Hepatocyte (in vitro differentiated cells): ENCODE results near the gene UGT1A4. TPM values are rescaled to one million over a fixed set of nuclear protein-coding genes. Genes with fewer than 3 reads are reported as not detected.

Experiments used
- DNase-seq: peaks from one replicate; pipeline ENCODE4 v3.0.0-alpha.2; 2016; ENCODE audit warnings: low spot score
- H2AFZ ChIP-seq: fragments of 200-600 bp; sonication (generic); 2 replicates; pipeline ENCODE4 v1.6.0; 2016; ENCODE audit warnings: antibody characterized with exemption, mild to moderate bottlenecking
- H3K27ac ChIP-seq: fragments of 200-600 bp; sonication (generic); 2 replicates; pipeline ENCODE4 v1.5.1; 2016; ENCODE audit warnings: mild to moderate bottlenecking
- H3K27me3 ChIP-seq: fragments of 200-600 bp; sonication (generic); 2 replicates; pipeline ENCODE4 v1.6.1; 2016
- H3K36me3 ChIP-seq: fragments of 200-600 bp; sonication (generic); replicated peaks from 2 replicates; pipeline ENCODE4 v1.5.1; 2016; ENCODE audit warnings: low read depth; ENCODE audit not compliant: insufficient read depth
- H3K4me1 ChIP-seq: fragments of 200-600 bp; sonication (generic); 2 replicates; pipeline ENCODE4 v1.5.1; 2016; ENCODE audit warnings: mild to moderate bottlenecking, moderate library complexity; ENCODE audit not compliant: insufficient read depth
- H3K4me2 ChIP-seq: fragments of 200-600 bp; sonication (generic); 2 replicates; pipeline ENCODE4 v1.6.0; 2016
- H3K4me3 ChIP-seq: fragments of 200-600 bp; sonication (generic); 2 replicates; pipeline ENCODE4 v1.5.1; 2016; ENCODE audit warnings: mild to moderate bottlenecking
- H3K79me2 ChIP-seq: fragments of 200-600 bp; sonication (generic); 2 replicates; pipeline ENCODE4 v1.6.0; 2017; ENCODE audit warnings: mild to moderate bottlenecking
- H3K9me2 ChIP-seq: fragments of 200-600 bp; sonication (generic); replicated peaks from 2 replicates; pipeline ENCODE4 v1.6.0; 2017; ENCODE audit warnings: mild to moderate bottlenecking; ENCODE audit not compliant: insufficient read depth
- H3K9me3 ChIP-seq: fragments of 200-600 bp; sonication (generic); 2 replicates; pipeline ENCODE4 v1.5.1; 2016; ENCODE audit warnings: low read depth, mild to moderate bottlenecking
- H4K20me1 ChIP-seq: fragments of 200-600 bp; sonication (generic); 2 replicates; pipeline ENCODE4 v1.6.0; 2016; ENCODE audit warnings: mild to moderate bottlenecking; ENCODE audit not compliant: insufficient read depth, poor library complexity, severe bottlenecking
- EZH2 ChIP-seq: fragments of 200-600 bp; sonication (generic); IDR thresholded peaks from 2 replicates; pipeline ENCODE4 v1.6.1; 2016; ENCODE audit warnings: antibody characterized with exemption, mild to moderate bottlenecking, borderline replicate concordance
- EZH2phosphoT487 ChIP-seq: fragments of 200-600 bp; sonication (generic); IDR thresholded peaks from one replicate; pipeline ENCODE4 v1.6.1; 2018; ENCODE audit warnings: antibody characterized with exemption, mild to moderate bottlenecking, low read depth, moderate library complexity; ENCODE audit not compliant: unreplicated experiment, severe bottlenecking
- WGBS: methylation state at CpG from one replicate; pipeline ENCODE4 v1.1.6; 2016; ENCODE audit warnings: low lambda C conversion rate; ENCODE audit errors: missing lambda C conversion rate; 5-methylcytosine and 5-hydroxymethylcytosine counted together
- polyA plus RNA-seq: library from polyadenylated mRNA; unstranded; fragments of >200 nt; fragmentation: Nextera tagmentation; extraction: Ambion mirVana; gene quantifications from 2 replicates; pipeline ENCODE4 v1.2.1, GENCODE V29; 2016
- total RNA-seq: library from RNA; depleted of rRNA; stranded (reverse); fragments of >200 nt; gene quantifications from 2 replicates; pipeline ENCODE4 v1.2.3, GENCODE V29; 2014
- TF ChIP-seq, protein P1 (sequence below): fragments of 200-600 bp; sonication (generic); IDR thresholded peaks from 2 replicates; pipeline ENCODE4 v1.5.1; 2016; ENCODE audit warnings: antibody characterized with exemption, mild to moderate bottlenecking; ENCODE audit not compliant: poor library complexity

UGT1A4 gene
- total and polyA plus RNA-seq, 2 experiments from 2014 or later = not detected

DNA sequence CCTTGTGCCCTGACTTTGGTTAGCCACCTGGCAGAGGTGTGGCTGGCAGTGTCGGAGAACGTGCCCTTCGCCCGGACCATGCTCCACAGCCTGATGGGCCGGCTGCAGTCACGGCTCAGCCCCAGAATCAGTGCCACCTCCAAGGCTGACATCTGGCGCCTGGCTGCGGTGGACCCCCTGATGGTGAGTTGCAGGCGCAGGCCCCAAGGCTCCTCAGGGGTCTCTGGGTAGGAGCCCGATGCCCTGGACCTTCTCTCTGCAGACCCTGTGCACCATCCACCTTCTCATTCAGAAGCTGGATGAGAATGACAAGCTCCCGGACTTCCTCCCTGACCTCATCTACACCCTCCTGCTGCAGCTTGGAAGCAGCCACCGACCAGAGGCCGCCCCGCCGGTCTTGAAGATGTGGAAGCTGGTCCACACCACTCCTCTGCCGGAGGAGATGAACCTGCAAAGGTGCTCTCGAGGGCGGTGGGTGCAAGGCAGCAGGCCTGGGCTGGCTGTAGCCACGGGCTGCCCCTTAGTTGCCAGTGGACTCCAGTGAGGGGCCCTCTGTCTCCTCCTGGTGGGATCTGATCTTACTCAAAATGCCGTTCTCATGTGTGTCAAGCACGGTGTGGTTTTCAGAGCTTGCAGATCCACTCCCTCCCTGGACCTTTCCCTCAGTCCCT, 103.7 kb downstream of the UGT1A4 start:
- H3K9me3 ChIP-seq = no peaks in the 10 kb centered on the region
- TF ChIP-seq EZH2phosphoT487 = no peak
- TF ChIP-seq EZH2 = no peak
- TF ChIP-seq, protein P1, sequence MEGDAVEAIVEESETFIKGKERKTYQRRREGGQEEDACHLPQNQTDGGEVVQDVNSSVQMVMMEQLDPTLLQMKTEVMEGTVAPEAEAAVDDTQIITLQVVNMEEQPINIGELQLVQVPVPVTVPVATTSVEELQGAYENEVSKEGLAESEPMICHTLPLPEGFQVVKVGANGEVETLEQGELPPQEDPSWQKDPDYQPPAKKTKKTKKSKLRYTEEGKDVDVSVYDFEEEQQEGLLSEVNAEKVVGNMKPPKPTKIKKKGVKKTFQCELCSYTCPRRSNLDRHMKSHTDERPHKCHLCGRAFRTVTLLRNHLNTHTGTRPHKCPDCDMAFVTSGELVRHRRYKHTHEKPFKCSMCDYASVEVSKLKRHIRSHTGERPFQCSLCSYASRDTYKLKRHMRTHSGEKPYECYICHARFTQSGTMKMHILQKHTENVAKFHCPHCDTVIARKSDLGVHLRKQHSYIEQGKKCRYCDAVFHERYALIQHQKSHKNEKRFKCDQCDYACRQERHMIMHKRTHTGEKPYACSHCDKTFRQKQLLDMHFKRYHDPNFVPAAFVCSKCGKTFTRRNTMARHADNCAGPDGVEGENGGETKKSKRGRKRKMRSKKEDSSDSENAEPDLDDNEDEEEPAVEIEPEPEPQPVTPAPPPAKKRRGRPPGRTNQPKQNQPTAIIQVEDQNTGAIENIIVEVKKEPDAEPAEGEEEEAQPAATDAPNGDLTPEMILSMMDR = no peak
- no peaks in the 10 kb centered on the region for H3K79me2 ChIP-seq
- no peaks in the 10 kb centered on the region for H3K27me3 ChIP-seq
- no peak overlapping the region for H3K27ac ChIP-seq
- H3K4me1 ChIP-seq = peaks cover 6% of the 10 kb centered on the region
- no peak overlapping the region for H3K4me2 ChIP-seq
- H4K20me1 ChIP-seq = no peaks in the 10 kb centered on the region
- no peak overlapping the region for H2AFZ ChIP-seq
- no peak for DNase-seq
- 94% methylated on average over 21 of the region's 21 CpGs for WGBS
- H3K4me3 ChIP-seq = no peak overlapping the region
- H3K9me2 ChIP-seq = no peaks in the 10 kb centered on the region
- H3K36me3 ChIP-seq = no peaks in the 10 kb centered on the region

Other genes starting within 250 kb of the UGT1A4 start
- gene USP40, start 152.0 kb upstream of the UGT1A4 start, total RNA-seq = 25.9 and 28.2 TPM in 2 replicates
- 16.7 and 20.4 TPM in 2 replicates for gene USP40, start 152.0 kb upstream of the UGT1A4 start, polyA plus RNA-seq
- gene UGT1A8, start 101.1 kb upstream of the UGT1A4 start, total RNA-seq = 0.08 and 0.10 TPM in 2 replicates
- not detected in 2 replicates for gene UGT1A8, start 101.1 kb upstream of the UGT1A4 start, polyA plus RNA-seq
- gene UGT1A10, start 82.3 kb upstream of the UGT1A4 start, total RNA-seq = not detected in 2 replicates
- gene UGT1A10, start 82.3 kb upstream of the UGT1A4 start, polyA plus RNA-seq = not detected in 2 replicates
- 9.6 and 9.8 TPM in 2 replicates for gene UGT1A9, start 46.8 kb upstream of the UGT1A4 start, total RNA-seq
- 2.1 and 12.6 TPM in 2 replicates for gene UGT1A9, start 46.8 kb upstream of the UGT1A4 start, polyA plus RNA-seq
- gene UGT1A7, start 36.8 kb upstream of the UGT1A4 start, total RNA-seq = 0.07 TPM in 1 of 2 replicates, not detected in the other
- not detected in 2 replicates for gene UGT1A7, start 36.8 kb upstream of the UGT1A4 start, polyA plus RNA-seq
- gene UGT1A6, start 25.8 kb upstream of the UGT1A4 start, total RNA-seq = 3.4 and 3.6 TPM in 2 replicates
- 0.64 and 0.77 TPM in 2 replicates for gene UGT1A6, start 25.8 kb upstream of the UGT1A4 start, polyA plus RNA-seq
- not detected in 2 replicates for gene UGT1A5, start 5.8 kb upstream of the UGT1A4 start, total RNA-seq
- gene UGT1A5, start 5.8 kb upstream of the UGT1A4 start, polyA plus RNA-seq = not detected in 2 replicates
- not detected in 2 replicates for gene UGT1A3, start 10.3 kb downstream of the UGT1A4 start, total RNA-seq
- gene UGT1A3, start 10.3 kb downstream of the UGT1A4 start, polyA plus RNA-seq = not detected in 2 replicates
- gene UGT1A1, start 41.5 kb downstream of the UGT1A4 start, total RNA-seq = 0.53 and 0.60 TPM in 2 replicates
- gene UGT1A1, start 41.5 kb downstream of the UGT1A4 start, polyA plus RNA-seq = 0.51 and 0.91 TPM in 2 replicates
- gene MROH2A, start 59.6 kb downstream of the UGT1A4 start, total RNA-seq = not detected in 2 replicates
- gene MROH2A, start 59.6 kb downstream of the UGT1A4 start, polyA plus RNA-seq = not detected in 2 replicates
- gene HJURP, start 135.8 kb downstream of the UGT1A4 start, total RNA-seq = 5.0 and 5.3 TPM in 2 replicates
- 2.7 and 3.6 TPM in 2 replicates for gene HJURP, start 135.8 kb downstream of the UGT1A4 start, polyA plus RNA-seq
- 0.33 and 0.84 TPM in 2 replicates for gene TRPM8, start 198.6 kb downstream of the UGT1A4 start, total RNA-seq
- gene TRPM8, start 198.6 kb downstream of the UGT1A4 start, polyA plus RNA-seq = 0.16 and 0.33 TPM in 2 replicates